Measurements from ENCODE around the gene PLXND1.

The PLXND1 gene

DNA sequence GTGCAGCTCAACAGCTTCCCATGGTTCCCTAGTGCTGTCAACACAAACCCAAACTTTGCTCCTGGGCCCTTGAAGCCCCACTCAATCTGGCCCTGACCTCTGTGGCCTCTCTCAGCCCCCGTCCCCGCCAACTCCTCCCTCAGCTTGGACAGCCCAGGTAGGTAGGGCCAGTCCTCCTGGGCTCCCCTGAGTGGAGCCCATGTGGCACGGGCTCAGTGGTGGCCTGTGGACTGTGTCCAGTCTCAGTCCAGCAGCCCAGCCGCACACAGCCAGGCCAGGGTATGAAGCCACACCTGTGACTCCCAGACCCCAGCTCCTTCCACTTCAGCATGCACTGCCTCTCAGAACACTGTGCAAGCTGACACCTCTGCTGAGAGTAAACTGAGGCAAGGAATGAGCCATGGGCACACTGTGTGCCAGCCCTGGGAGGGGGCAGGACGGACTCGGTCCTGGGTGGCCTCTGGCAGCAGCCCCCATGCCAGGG lies 11.5 kb downstream of the PLXND1 start:
- no peak for TF ChIP-seq GATA2 (IDR thresholded peaks at IDR 0.05; ENCODE audit: low read depth, low read length)
- no peak for TF ChIP-seq GATA3 (IDR thresholded peaks at IDR 0.05; ENCODE audit: low read depth, low read length)

GRCh38 chr3:129594409-129594808 lies 12.1 kb downstream of the PLXND1 start:
- no peak for TF ChIP-seq GATA2 (IDR thresholded peaks at IDR 0.05; ENCODE audit: low read depth, low read length)
- TF ChIP-seq GATA3 (IDR thresholded peaks at IDR 0.05; ENCODE audit: low read depth, low read length), result no peak

DNA sequence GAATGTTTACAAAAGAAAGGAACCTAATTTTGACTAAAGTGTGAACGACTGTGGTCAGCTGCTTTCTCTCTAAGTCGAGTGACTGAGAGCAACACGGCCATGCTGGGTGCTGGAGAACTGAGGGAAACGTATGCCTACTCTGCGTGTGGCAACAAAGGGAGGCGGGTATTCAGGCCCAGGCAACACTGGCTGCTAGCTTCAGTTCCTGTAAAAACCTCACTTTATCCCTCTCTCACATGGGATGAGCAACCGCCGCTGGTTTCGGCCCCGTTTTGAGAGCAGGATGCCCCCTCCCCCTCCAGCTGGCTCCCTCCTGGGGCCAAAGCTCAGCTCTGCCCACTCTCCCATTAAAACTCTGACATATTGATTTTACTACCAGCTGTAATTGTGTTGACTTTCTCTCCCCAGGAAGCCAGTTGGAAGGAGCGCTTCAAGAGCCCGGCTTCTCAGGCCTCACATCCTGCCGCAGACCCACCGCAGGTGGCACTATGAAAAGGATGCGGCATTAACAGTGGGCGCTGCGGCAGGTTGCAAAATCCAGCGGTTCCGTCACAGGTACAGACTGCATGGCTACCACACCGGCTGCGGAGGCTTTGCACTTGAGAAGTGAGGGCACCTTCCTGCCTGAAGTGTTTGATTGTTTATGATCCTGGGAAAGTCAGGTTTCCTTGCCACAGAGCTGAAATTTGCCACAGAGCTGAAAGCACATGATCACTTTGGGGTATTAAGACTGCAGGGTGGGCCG lies 12.7 kb downstream of the PLXND1 start:
- TF ChIP-seq GATA3 (IDR thresholded peaks at IDR 0.05; ENCODE audit: low read depth, low read length) (no peak), GATA2 (IDR thresholded peaks at IDR 0.05; ENCODE audit: low read depth, low read length) (no peak)

GRCh38 chr3:129593230-129593594 lies 13.3 kb downstream of the PLXND1 start:
- TF ChIP-seq GATA3 (IDR thresholded peaks at IDR 0.05; ENCODE audit: low read depth, low read length) (no peak), GATA2 (IDR thresholded peaks at IDR 0.05; ENCODE audit: low read depth, low read length) (no peak)

DNA sequence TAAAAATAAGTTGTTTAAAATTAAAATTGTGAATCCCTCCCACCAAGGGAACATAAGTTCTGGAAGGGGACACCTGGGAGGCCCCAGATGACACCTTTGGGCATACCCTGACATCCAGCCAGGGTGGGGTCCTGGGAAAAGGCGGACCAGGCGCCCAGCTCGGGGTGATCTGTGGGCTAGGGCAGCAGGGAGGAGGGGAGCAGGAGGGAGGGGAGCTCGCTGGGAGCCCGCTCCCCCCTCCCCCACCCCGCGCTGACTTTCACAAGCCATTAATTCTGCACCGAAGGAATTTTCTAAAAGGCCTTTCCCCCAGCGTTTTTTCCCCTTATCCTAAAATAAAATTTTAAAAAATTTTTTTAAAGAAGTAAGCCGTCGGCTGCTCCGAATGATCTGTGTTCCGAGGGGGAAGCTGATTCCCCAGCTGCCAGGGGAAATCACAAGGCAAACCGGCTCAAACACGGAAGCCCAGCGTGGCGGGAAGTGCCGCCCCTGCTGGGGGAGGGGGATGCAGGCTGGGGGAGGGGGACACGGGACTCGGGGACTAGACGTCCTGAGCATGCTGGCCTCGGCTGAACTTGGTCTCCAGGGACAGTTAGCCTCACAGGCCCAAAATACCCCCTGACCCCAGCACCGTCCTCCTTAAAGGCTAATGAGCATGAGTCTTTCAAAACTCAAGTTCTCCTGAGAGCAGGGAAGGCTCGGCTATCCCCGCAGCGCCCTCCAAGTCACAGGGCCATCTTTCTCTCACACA lies 13.9 kb downstream of the PLXND1 start:
- TF ChIP-seq GATA2 (IDR thresholded peaks at IDR 0.05; ENCODE audit: low read depth, low read length), result no peak
- TF ChIP-seq GATA3 (IDR thresholded peaks at IDR 0.05; ENCODE audit: low read depth, low read length), result no peak

GRCh38 chr3:129591932-129592331 lies 14.5 kb downstream of the PLXND1 start:
- TF ChIP-seq GATA3 (IDR thresholded peaks at IDR 0.05; ENCODE audit: low read depth, low read length), result no peak
- no peak for TF ChIP-seq GATA2 (IDR thresholded peaks at IDR 0.05; ENCODE audit: low read depth, low read length)

- TF ChIP-seq GATA3 (IDR thresholded peaks at IDR 0.05; ENCODE audit: low read depth, low read length) (no peak), GATA2 (IDR thresholded peaks at IDR 0.05; ENCODE audit: low read depth, low read length) (no peak)
Measured at GRCh38 chr3:129590215-129590614, 16.3 kb downstream of the PLXND1 start.

- TF ChIP-seq GATA3 (IDR thresholded peaks at IDR 0.05; ENCODE audit: low read depth, low read length), result no peak
- no peak for TF ChIP-seq GATA2 (IDR thresholded peaks at IDR 0.05; ENCODE audit: low read depth, low read length)
Measured at GRCh38 chr3:129587566-129588210, 18.8 kb downstream of the PLXND1 start.

- TF ChIP-seq GATA3 (IDR thresholded peaks at IDR 0.05; ENCODE audit: low read depth, low read length), result no peak
- no peak for TF ChIP-seq GATA2 (IDR thresholded peaks at IDR 0.05; ENCODE audit: low read depth, low read length)
Measured at GRCh38 chr3:129586746-129587430, 19.6 kb downstream of the PLXND1 start.

- TF ChIP-seq GATA3 (IDR thresholded peaks at IDR 0.05; ENCODE audit: low read depth, low read length) (no peak), GATA2 (IDR thresholded peaks at IDR 0.05; ENCODE audit: low read depth, low read length) (no peak)
Measured at GRCh38 chr3:129585949-129586657, 20.4 kb downstream of the PLXND1 start.

DNA sequence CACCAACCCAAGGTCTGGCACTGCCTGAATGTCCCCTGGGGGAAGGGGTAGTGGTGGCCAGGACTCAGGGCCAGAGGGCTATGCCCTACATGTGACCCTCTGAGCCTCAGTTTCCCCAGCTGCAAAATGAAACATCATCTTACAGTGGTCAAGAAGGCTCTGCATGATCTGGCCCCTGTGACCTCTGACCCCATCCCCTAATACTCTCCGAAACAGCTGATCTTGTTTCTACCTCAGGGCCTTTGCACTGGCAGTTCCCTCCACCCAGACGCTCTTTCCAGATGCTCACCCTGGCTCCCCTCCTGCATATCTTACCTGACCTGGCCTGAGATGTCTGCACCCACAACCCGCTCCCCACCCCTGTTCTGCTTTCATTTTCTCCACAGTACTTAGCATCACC lies 21.8 kb downstream of the PLXND1 start:
- TF ChIP-seq GATA3 (IDR thresholded peaks at IDR 0.05; ENCODE audit: low read depth, low read length) (no peak), GATA2 (IDR thresholded peaks at IDR 0.05; ENCODE audit: low read depth, low read length) (no peak)

- no peak for TF ChIP-seq GATA3 (IDR thresholded peaks at IDR 0.05; ENCODE audit: low read depth, low read length)
- no peak for TF ChIP-seq GATA2 (IDR thresholded peaks at IDR 0.05; ENCODE audit: low read depth, low read length)
Measured at GRCh38 chr3:129583289-129583688, 23.2 kb downstream of the PLXND1 start.

DNA sequence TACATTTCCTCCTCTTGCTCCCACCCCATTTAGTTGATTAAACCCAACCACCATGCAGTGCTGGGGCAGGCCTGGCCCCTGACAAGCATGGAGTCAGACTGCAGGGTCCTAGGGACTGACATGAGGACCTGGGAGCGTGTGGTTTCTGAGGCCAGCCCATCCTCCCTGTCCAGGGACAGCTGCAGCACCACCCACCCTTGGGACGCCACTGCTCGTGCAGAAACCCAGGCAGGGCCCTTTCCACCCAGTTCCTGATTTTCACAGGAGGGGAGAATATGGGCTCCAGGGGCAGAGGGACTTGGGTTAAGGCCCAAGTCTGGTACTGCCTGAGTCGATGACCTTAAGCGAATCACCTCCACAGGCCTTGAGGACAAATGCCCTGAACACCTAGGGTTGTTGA lies 23.7 kb downstream of the PLXND1 start:
- TF ChIP-seq GATA3 (IDR thresholded peaks at IDR 0.05; ENCODE audit: low read depth, low read length) (no peak), GATA2 (IDR thresholded peaks at IDR 0.05; ENCODE audit: low read depth, low read length) (no peak)
